Measurements from ENCODE around the gene IGBP1. TPM values are rescaled to one million over a fixed set of nuclear protein-coding genes. Genes with fewer than 3 reads are reported as not detected.
"Not testable (repeated sequence)": the region's sequence is repeated elsewhere in the genome, so short reads cannot be mapped to it uniquely, and the experiment has no call there.

Gene IGBP1
- polyA plus RNA-seq, 1 experiment: 118 TPM

DNA sequence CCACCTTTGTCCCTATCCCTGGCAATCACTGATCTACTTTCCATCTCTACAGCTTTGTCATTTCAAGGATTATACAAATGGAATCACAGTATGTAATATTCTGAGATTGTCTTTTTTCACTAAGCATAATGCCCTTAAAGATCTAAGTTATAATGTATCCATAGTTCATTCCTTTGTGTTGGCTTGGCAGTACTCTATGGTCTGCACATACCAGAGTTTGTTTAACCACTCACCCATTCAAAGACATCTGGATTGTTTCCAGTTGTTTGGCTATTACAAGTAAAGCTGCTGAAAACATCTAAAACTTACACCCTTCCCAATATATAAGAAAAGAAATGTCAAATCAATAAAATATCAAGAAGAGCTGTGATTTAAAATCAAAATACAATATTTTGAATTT lies 75.2 kb downstream of the IGBP1 start:
- Histone ChIP-seq H3K9me3 (ENCODE audit: control insufficient read depth, insufficient read depth, low read length) (no peaks in the 10 kb centered on the region), H3K4me3 (ENCODE audit: low read depth, low read length) (no peak overlapping the region), H3K27me3 (ENCODE audit: control insufficient read depth, insufficient read depth, low read length) (no peaks in the 10 kb centered on the region), H3K27ac (ENCODE audit: low read depth, low read length) (no peak overlapping the region)
- CTCF ChIA-PET: no interaction called here
- no peak for DNase-seq (ENCODE audit: low read depth, low spot score)
- POLR2A ChIA-PET: no interaction called here
- TF ChIP-seq, protein P1, sequence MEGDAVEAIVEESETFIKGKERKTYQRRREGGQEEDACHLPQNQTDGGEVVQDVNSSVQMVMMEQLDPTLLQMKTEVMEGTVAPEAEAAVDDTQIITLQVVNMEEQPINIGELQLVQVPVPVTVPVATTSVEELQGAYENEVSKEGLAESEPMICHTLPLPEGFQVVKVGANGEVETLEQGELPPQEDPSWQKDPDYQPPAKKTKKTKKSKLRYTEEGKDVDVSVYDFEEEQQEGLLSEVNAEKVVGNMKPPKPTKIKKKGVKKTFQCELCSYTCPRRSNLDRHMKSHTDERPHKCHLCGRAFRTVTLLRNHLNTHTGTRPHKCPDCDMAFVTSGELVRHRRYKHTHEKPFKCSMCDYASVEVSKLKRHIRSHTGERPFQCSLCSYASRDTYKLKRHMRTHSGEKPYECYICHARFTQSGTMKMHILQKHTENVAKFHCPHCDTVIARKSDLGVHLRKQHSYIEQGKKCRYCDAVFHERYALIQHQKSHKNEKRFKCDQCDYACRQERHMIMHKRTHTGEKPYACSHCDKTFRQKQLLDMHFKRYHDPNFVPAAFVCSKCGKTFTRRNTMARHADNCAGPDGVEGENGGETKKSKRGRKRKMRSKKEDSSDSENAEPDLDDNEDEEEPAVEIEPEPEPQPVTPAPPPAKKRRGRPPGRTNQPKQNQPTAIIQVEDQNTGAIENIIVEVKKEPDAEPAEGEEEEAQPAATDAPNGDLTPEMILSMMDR (IDR thresholded peaks at IDR 0.05; ENCODE audit: low read depth, low read length): no peak

- H3K27ac ChIP-seq (ENCODE audit: low read depth, low read length); H3K4me3 ChIP-seq (ENCODE audit: low read depth, low read length); H3K9me3 ChIP-seq (ENCODE audit: control insufficient read depth, insufficient read depth, low read length); H3K27me3 ChIP-seq (ENCODE audit: control insufficient read depth, insufficient read depth, low read length); DNase-seq (ENCODE audit: low read depth, low spot score); POLR2A ChIA-PET: not testable (repeated sequence)
- CTCF ChIA-PET: interaction anchor here (0.6 kb wide), 1 partner anchor 11 kb away, joined by 3 read pairs; no protein-coding TSS in a partner anchor
Measured at GRCh38 chrX:70209570-70209969, 76.3 kb downstream of the IGBP1 start.

Other genes with a start within 250 kb of the IGBP1 start
- gene AWAT2, start 83.5 kb upstream of the IGBP1 start, polyA plus RNA-seq (2011; rRNA removed): not detected in 2 replicates
- gene OTUD6A, start 71.0 kb upstream of the IGBP1 start, polyA plus RNA-seq (2011; rRNA removed): not detected in 2 replicates
- not detected in 2 replicates for gene DGAT2L6, start 44.0 kb downstream of the IGBP1 start, polyA plus RNA-seq (2011; rRNA removed)
- gene AWAT1, start 101.2 kb downstream of the IGBP1 start, polyA plus RNA-seq (2011; rRNA removed): not detected in 2 replicates
- 0.09 and 0.17 TPM in 2 replicates for gene P2RY4, start 126.8 kb downstream of the IGBP1 start, polyA plus RNA-seq (2011; rRNA removed)
- gene ARR3, start 134.9 kb downstream of the IGBP1 start, polyA plus RNA-seq (2011; rRNA removed): not detected in 2 replicates
- gene RAB41, start 148.7 kb downstream of the IGBP1 start, polyA plus RNA-seq (2011; rRNA removed): not detected in 2 replicates
- gene PDZD11, start 156.5 kb downstream of the IGBP1 start, polyA plus RNA-seq (2011; rRNA removed): 139 and 141 TPM in 2 replicates
- 6.4 and 8.8 TPM in 2 replicates for gene KIF4A, start 156.7 kb downstream of the IGBP1 start, polyA plus RNA-seq (2011; rRNA removed)

Measured in AG04450 (cell line).